D721Med (cell line): Measurements from ENCODE around the gene COL9A3.

Experiments used
- DNase-seq: peaks from one replicate; pipeline ENCODE4 v3.0.0; 2011; ENCODE audit warnings: low spot score; ENCODE audit not compliant: insufficient read length
- FAIRE-seq: peaks from 2 replicates; lab custom pipeline; 2011; peaks lifted over from hg19 to GRCh38; lab: Jason Lieb, UNC
- CTCF ChIP-seq: IDR thresholded peaks from 2 replicates; pipeline ENCODE4 v1.5.1; 2012; ENCODE audit warnings: mild to moderate bottlenecking, control low read depth; ENCODE audit not compliant: insufficient read depth; ENCODE audit errors: missing control alignments

The COL9A3 gene

GRCh38 chr20:62786157-62786556, 30.7 kb upstream of the COL9A3 start:
- DNase-seq (no peak), FAIRE-seq (no peak)
- TF ChIP-seq CTCF = no peak

- FAIRE-seq (no peak), DNase-seq (no peak)
- no peak for TF ChIP-seq CTCF
Observed at GRCh38 chr20:62787321-62787720, 29.5 kb upstream of the COL9A3 start.

GRCh38 chr20:62787866-62788265, 29.0 kb upstream of the COL9A3 start:
- FAIRE-seq = no peak

GRCh38 chr20:62788607-62789006, 28.2 kb upstream of the COL9A3 start:
- no peak for FAIRE-seq
- DNase-seq = no peak
- no peak for TF ChIP-seq CTCF

More at GRCh38 chr20:62787866-62788265, 29.0 kb upstream of the COL9A3 start:
- no peak for TF ChIP-seq CTCF
- no peak for DNase-seq

GRCh38 chr20:62790075-62790474, 26.8 kb upstream of the COL9A3 start:
- TF ChIP-seq CTCF = no peak
- FAIRE-seq (no peak), DNase-seq (no peak)

GRCh38 chr20:62791301-62792181, 25.3 kb upstream of the COL9A3 start:
- DNase-seq (peak; percentile 85), FAIRE-seq (no peak)
- peak; percentile 99 for TF ChIP-seq CTCF
